CD14-positive monocyte (primary cell): ENCODE measurements around the gene SCNN1B. TPM values are rescaled to one million over a fixed set of nuclear protein-coding genes. Genes with fewer than 3 reads are reported as not detected.

Source experiments
- DNase-seq, 3 donors: peaks; one replicate each; pipeline ENCODE4 v3.0.0-alpha.2; 2011 to 2022
- H2AFZ ChIP-seq: 2 replicates; pipeline ENCODE4 v1.6.0; 2012; ENCODE audit warnings: mild to moderate bottlenecking, low read depth, low read length, inconsistent platforms; ENCODE audit not compliant: insufficient read depth, poor library complexity, severe bottlenecking
- H3K27ac ChIP-seq, 2 donors: 1 replicate in 1 of 2; 2 replicates in 1 of 2; pipeline ENCODE4 v1.5.1; 2012 to 2013; ENCODE audit warnings: low read length in 2 of 2, control low read depth in 1 of 2, inconsistent platforms in 1 of 2, low read depth in 1 of 2, mild to moderate bottlenecking in 1 of 2
- H3K27me3 ChIP-seq, 2 donors: one replicate each; pipeline versions ENCODE4 v1.6.0 to v1.6.1; 2011 to 2013; ENCODE audit warnings: low read length in 2 of 2; ENCODE audit not compliant: control insufficient read depth in 2 of 2, insufficient read depth in 2 of 2
- H3K36me3 ChIP-seq, 2 donors: replicated peaks in 1 of 2; 1 replicate in 1 of 2; 2 replicates in 1 of 2; pipeline versions ENCODE4 v1.5.1 to v1.6.1; 2012 to 2013; ENCODE audit warnings: low read length in 2 of 2, control low read depth in 1 of 2, inconsistent platforms in 1 of 2, mild to moderate bottlenecking in 1 of 2; ENCODE audit not compliant: insufficient read depth in 2 of 2, control insufficient read depth in 1 of 2
- H3K4me1 ChIP-seq, 2 donors: 1 replicate in 1 of 2; 2 replicates in 1 of 2; pipeline versions ENCODE4 v1.5.1 to v1.6.1; 2012 to 2013; ENCODE audit warnings: low read length in 2 of 2, control low read depth in 1 of 2, inconsistent platforms in 1 of 2, mild to moderate bottlenecking in 1 of 2, moderate library complexity in 1 of 2; ENCODE audit not compliant: insufficient read depth in 2 of 2, control insufficient read depth in 1 of 2
- H3K4me2 ChIP-seq: replicated peaks from 2 replicates; pipeline ENCODE3; 2012; ENCODE audit warnings: low read length, moderate library complexity, mild to moderate bottlenecking; ENCODE audit not compliant: poor library complexity, severe bottlenecking; ENCODE audit errors: extremely low read depth
- H3K4me3 ChIP-seq, 3 experiments: fragments of 200-600 bp in 1 of 3; sonication (generic) in 1 of 3; replicated peaks in 1 of 3; 1 replicate in 2 of 3; 2 replicates in 1 of 3; pipeline ENCODE4 v1.5.1; 2011 to 2013; ENCODE audit warnings: low read length in 3 of 3, mild to moderate bottlenecking in 3 of 3, control low read depth in 2 of 3, low read depth in 2 of 3, inconsistent platforms in 1 of 3, moderate library complexity in 1 of 3
- H3K79me2 ChIP-seq: 2 replicates; pipeline ENCODE4 v1.6.0; 2012; ENCODE audit warnings: mild to moderate bottlenecking, control low read depth, inconsistent platforms, low read length, moderate library complexity; ENCODE audit not compliant: insufficient read depth
- H3K9ac ChIP-seq: 2 replicates; pipeline ENCODE4 v1.6.0; 2017; ENCODE audit warnings: low read length, mild to moderate bottlenecking; ENCODE audit not compliant: insufficient read depth, poor library complexity, severe bottlenecking
- H3K9me3 ChIP-seq, 2 donors: replicated peaks in 1 of 2; 1 replicate in 1 of 2; 2 replicates in 1 of 2; pipeline versions ENCODE4 v1.5.1 to v1.6.1; 2012 to 2013; ENCODE audit warnings: low read length in 2 of 2, control low read depth in 1 of 2; ENCODE audit not compliant: control insufficient read depth in 1 of 2, insufficient read depth in 1 of 2
- H4K20me1 ChIP-seq: 2 replicates; pipeline ENCODE4 v1.6.0; 2012; ENCODE audit warnings: mild to moderate bottlenecking, low read length, control low read depth, moderate library complexity; ENCODE audit not compliant: insufficient read depth
- H3K27ac Mint-ChIP-seq, 7 donors: one replicate each; pipeline ENCODE4 v1.8.0; 2020; ENCODE audit warnings: mild to moderate bottlenecking in 7 of 7, mixed read lengths in 7 of 7, moderate library complexity in 6 of 7, inconsistent platforms in 2 of 7
- H3K27me3 Mint-ChIP-seq, 3 donors: one replicate each; pipeline ENCODE4 v1.8.0; 2021 to 2022; ENCODE audit warnings: low read depth in 3 of 3, mild to moderate bottlenecking in 3 of 3, mixed read lengths in 3 of 3, moderate library complexity in 3 of 3, inconsistent platforms in 1 of 3
- H3K36me3 Mint-ChIP-seq, 2 donors: one replicate each; pipeline ENCODE4 v1.8.0; 2020; ENCODE audit warnings: mixed read lengths in 2 of 2, inconsistent platforms in 1 of 2, mild to moderate bottlenecking in 1 of 2
- H3K4me1 Mint-ChIP-seq: one replicate; pipeline ENCODE4 v1.8.0; 2020; ENCODE audit warnings: mild to moderate bottlenecking, mixed read lengths
- H3K4me3 Mint-ChIP-seq, 2 donors: one replicate each; pipeline ENCODE4 v1.8.0; 2020; ENCODE audit warnings: mild to moderate bottlenecking in 2 of 2, mixed read lengths in 2 of 2, moderate library complexity in 1 of 2
- H3K9me3 Mint-ChIP-seq, 7 donors: one replicate each; pipeline ENCODE4 v1.8.0; 2020 to 2022; ENCODE audit warnings: mixed read lengths in 7 of 7, mild to moderate bottlenecking in 6 of 7, moderate library complexity in 6 of 7, inconsistent platforms in 2 of 7
- CTCF ChIP-seq: fragments of 200-600 bp; IDR thresholded peaks from one replicate; pipeline ENCODE4 v1.8.0; 2022; ENCODE audit warnings: antibody characterized with exemption, mild to moderate bottlenecking
- WGBS: methylation state at CpG from one replicate; pipeline ENCODE4 v1.1.5; 2013; ENCODE audit warnings: missing lambda C conversion rate; ENCODE audit not compliant: insufficient coverage; 5-methylcytosine and 5-hydroxymethylcytosine counted together
- intact Hi-C, 2 donors: fragments of 100-400 bp; cut with micrococcal nuclease; formaldehyde crosslinking; loops; one replicate each; pipeline versions ENCODE4 v1.15.0 to v1.15.1; 2023
- polyA plus RNA-seq, 3 donors: library from polyadenylated mRNA; depleted of rRNA in 1 of 3; unstranded in 2 of 3; stranded (reverse) in 1 of 3; fragments of 300-500 nt in 2 of 3; fragments of >200 nt in 1 of 3; fragmentation: Illumina TruSeq in 2 of 3; gene quantifications; 1 replicate in 2 of 3; 2 replicates in 1 of 3; pipeline ENCODE4 v1.2.3, GENCODE V29; 2012 to 2021

The SCNN1B gene
- polyA plus RNA-seq, 3 donors = not detected

- no peaks in the 10 kb centered on the region for H3K27me3 ChIP-seq
- H3K27ac ChIP-seq = no peak overlapping the region
- no peak overlapping the region for H3K9ac ChIP-seq
- H3K4me3 ChIP-seq = no peak overlapping the region
- no peaks in the 10 kb centered on the region for H4K20me1 ChIP-seq
- Mint-ChIP-seq H3K36me3 (peaks cover 15 to 26% of the 10 kb centered on the region in 2 donors), H3K4me3 (no peak overlapping the region), H3K27ac (no peak overlapping the region), H3K4me1 (no peaks in the 10 kb centered on the region), H3K9me3 (no peaks in the 10 kb centered on the region), H3K27me3 (peaks cover 0 to 2% (median 0%) of the 10 kb centered on the region in 3 donors)
- no peak overlapping the region for H3K4me2 ChIP-seq
- H2AFZ ChIP-seq = no peak overlapping the region
- H3K9me3 ChIP-seq = no peaks in the 10 kb centered on the region
- peaks cover 8 to 27% of the 10 kb centered on the region in 2 donors for H3K36me3 ChIP-seq
- 98% methylated on average over 7 of the region's 10 CpGs for WGBS
- no peak for DNase-seq
- no peaks in the 10 kb centered on the region for H3K4me1 ChIP-seq
- TF ChIP-seq CTCF = no peak
- no peaks in the 10 kb centered on the region for H3K79me2 ChIP-seq
- intact Hi-C loops = no loop called here
These were observed 82.8 kb downstream of the SCNN1B start for GRCh38 chr16:23384878-23385277.

- H3K36me3 ChIP-seq = peaks cover 8 to 29% of the 10 kb centered on the region in 2 donors
- no peak overlapping the region for H3K27ac ChIP-seq
- H3K9me3 ChIP-seq = no peaks in the 10 kb centered on the region
- H3K9me3 Mint-ChIP-seq = no peaks in the 10 kb centered on the region
- 98% methylated on average over 11 of the region's 15 CpGs for WGBS
- no peaks in the 10 kb centered on the region for H4K20me1 ChIP-seq
- no peak for TF ChIP-seq CTCF
- no peaks in the 10 kb centered on the region for H3K27me3 ChIP-seq
- H3K27me3 Mint-ChIP-seq = peaks cover 0 to 2% (median 0%) of the 10 kb centered on the region in 3 donors
- H3K4me3 Mint-ChIP-seq = no peak overlapping the region
- no peak overlapping the region for H3K9ac ChIP-seq
- no peak for DNase-seq
- no peaks in the 10 kb centered on the region for H3K4me1 ChIP-seq
- no peak overlapping the region for H3K27ac Mint-ChIP-seq
- no peak overlapping the region for H3K4me2 ChIP-seq
- H3K4me1 Mint-ChIP-seq = no peaks in the 10 kb centered on the region
- H3K79me2 ChIP-seq = no peaks in the 10 kb centered on the region
- peaks cover 19 to 32% of the 10 kb centered on the region in 2 donors for H3K36me3 Mint-ChIP-seq
- intact Hi-C loops = no loop called here
- H2AFZ ChIP-seq = no peak overlapping the region
- H3K4me3 ChIP-seq = no peak overlapping the region
These were observed 83.3 kb downstream of the SCNN1B start for GRCh38 chr16:23385441-23385840.
